ENCODE measurements around the gene MTHFD1. TPM values are rescaled to one million over a fixed set of nuclear protein-coding genes. Genes with fewer than 3 reads are reported as not detected.

The MTHFD1 gene
- total RNA-seq, 1 donor from 2014 or later, result 39.8 TPM

DNA sequence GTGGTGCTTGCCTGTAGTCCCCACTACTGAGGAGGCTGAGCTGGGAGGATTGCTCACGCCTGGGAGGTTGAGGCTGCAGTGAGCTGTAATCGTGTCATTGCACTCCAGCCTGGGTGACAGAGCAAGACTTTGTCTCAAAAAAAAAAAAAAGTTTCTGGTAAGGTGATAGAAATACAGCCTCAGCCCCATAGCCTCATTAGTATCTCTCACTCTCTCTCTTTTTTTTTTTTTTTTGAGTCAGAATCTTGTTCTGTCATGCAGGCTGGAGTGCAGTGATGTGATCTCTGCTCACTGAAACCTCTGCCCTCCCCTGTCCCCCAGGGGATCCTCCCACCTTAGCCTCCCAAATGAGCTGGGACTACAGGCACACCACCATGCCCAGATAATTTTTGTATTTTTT, 19.2 kb downstream of the MTHFD1 start:
- DNase-seq, result no peak

GRCh38 chr14:64409126-64409920, 21.2 kb downstream of the MTHFD1 start:
- no peak for DNase-seq

- DNase-seq, result no peak
These were observed 22.1 kb downstream of the MTHFD1 start for GRCh38 chr14:64410084-64410774.

GRCh38 chr14:64411001-64411400, 22.8 kb downstream of the MTHFD1 start:
- DNase-seq, result no peak

- no peak for DNase-seq
These were observed 24.1 kb downstream of the MTHFD1 start for GRCh38 chr14:64412237-64412636.

- DNase-seq, result no peak
These were observed 28.3 kb downstream of the MTHFD1 start for GRCh38 chr14:64416348-64416932.

DNA sequence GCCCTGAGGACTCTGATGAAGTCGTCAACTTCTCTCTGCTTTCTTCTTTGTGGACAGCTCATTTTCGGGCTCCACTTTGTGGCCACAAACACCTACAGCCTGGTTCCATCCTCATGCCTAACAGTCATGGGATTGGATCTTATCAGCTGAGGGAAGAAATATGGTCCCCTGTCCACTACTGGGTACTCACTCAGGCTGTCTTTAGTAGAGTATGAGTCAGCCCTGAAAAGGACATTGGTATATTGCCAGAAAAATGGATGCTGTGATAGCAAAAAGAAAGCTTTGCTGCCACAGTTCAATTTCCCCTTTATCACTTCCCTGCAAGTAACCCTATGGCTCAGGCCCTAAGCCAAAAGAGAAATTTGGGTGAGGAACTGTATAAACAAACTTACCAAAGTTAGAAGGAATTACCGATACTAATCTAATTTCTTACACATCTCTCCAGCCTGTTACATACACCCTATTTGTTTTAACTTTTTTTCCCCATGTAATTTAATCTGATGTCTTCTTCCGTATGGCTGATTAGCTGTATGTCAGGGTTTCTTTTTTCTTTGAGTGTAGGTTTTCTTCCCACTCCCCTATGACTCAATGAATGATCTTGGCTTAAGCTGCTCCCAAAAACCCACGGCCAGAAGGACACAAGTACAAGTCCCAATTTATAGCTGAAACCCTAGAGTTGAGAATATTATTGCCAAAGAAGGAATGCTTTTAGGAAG, 29.1 kb downstream of the MTHFD1 start:
- peak; percentile 8 for DNase-seq

DNA sequence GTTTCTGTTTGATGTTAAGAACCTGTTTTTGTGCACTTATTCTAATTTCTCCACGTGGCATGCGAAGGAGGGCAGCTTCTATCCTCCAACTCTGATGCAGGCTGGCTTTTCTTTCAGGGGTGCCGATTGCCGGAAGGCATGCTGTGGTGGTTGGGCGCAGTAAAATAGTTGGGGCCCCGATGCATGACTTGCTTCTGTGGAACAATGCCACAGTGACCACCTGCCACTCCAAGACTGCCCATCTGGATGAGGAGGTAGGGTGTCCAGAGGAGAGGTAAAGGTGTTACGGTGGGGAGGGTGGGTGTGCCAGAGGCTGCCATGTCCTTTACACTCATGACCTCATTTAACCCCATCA, 29.6 kb downstream of the MTHFD1 start:
- DNase-seq, result no peak

DNA sequence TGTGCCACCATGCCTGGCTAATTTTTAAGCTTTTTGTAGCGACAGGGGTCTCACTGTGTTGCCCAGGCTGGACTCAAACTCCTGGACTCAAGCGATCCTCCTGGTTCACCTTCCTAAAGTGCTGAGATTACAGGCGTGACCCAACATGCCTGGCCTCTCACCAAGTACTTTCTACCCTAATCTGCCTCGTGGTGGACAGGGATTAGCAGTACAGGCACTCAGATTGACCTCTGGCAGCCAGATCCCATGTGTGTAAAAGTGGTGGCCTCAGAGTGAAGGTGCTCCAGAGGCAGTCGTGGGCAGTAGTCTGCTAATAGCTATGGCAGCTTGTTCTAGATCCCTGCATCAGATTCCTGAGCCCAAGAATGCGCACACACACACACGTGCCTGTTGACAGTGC, 30.9 kb downstream of the MTHFD1 start:
- DNase-seq, result no peak

DNA sequence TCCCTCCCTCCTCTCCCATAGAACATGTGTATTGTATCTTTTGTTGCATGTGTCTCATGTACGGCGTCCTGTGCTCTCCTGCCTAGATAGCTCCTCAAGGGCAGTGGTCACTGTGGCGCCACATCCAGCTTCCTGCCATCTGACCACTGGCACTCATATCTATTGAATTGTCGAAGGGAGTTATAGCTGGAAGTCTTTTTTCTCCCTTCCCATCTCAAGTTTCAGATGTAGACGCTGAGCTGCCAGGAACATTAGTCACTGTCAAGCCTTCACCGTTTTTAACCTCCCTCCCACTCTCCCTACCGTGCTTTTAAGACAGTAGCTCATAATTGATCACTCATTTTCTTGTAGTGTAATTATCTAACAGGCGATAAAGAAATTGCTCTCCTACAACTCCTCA, 33.0 kb downstream of the MTHFD1 start:
- peak; percentile 32 for DNase-seq

GRCh38 chr14:64422005-64422404, 33.9 kb downstream of the MTHFD1 start:
- no peak for DNase-seq

DNA sequence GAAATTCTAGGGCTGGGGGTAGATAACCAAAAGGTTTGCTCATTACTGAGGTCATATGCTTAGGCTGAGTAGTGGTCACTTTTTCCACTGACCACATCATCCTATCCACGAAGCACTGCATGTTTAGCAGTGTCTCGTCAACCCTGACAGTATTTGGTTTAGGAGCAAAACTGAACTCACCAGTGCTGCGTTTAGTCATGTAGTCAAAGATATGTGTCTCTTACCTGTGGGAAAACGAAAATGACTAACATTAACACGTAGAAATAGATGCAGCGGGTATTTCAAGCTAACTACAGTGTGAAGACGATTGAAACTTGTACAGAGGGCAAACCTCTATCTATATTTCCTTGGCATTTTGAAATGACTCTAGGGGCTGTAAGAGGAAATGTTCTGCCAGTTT, 34.6 kb downstream of the MTHFD1 start:
- no peak for DNase-seq

DNA sequence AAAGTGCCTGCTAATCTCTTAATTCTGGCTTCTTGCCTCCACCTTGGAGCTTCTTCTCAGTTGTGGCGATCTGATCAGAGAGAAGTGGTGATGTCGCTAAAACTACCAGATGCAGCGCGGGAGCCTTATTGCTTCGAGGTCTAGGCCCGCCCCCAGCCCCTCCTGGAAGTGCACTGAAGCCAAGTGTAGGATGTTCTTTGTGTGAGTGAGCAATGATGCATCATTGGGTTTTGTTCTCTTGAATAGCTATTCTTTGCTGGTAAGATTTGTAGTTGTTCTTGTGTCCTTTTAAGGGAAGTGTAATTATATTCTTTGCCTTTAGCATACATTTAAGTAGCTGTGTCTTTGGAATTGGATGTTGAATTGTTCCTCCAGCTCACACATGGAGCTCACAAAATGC, 35.8 kb downstream of the MTHFD1 start:
- peak; percentile 19 for DNase-seq

- DNase-seq, result no peak
These were observed 46.4 kb downstream of the MTHFD1 start for GRCh38 chr14:64434528-64434927.

- DNase-seq, result peak; percentile 71
These were observed 50.2 kb downstream of the MTHFD1 start for GRCh38 chr14:64438181-64438841.

GRCh38 chr14:64439141-64439540, 51.0 kb downstream of the MTHFD1 start:
- DNase-seq, result no peak

DNA sequence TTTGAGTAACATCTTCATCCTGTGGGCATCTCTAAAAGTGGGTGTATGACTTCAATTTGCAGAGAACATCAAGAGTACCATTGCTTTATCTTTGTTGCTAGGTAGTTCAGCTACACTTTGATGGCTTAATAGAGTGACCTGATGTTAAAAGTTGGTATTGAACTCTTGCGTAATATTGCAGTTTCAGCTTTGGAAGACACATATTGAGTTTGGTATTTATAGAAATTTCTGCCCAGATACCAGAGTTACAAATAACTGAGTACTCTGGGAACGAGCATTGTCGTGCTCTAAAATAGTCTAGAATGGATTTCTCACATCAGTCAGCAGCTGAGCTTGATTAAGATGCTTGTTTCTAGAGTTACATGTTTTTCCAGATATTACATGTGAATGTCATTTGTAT, 52.3 kb downstream of the MTHFD1 start:
- no peak for DNase-seq

GRCh38 chr14:64442300-64442988, 54.3 kb downstream of the MTHFD1 start:
- no peak for DNase-seq

DNA sequence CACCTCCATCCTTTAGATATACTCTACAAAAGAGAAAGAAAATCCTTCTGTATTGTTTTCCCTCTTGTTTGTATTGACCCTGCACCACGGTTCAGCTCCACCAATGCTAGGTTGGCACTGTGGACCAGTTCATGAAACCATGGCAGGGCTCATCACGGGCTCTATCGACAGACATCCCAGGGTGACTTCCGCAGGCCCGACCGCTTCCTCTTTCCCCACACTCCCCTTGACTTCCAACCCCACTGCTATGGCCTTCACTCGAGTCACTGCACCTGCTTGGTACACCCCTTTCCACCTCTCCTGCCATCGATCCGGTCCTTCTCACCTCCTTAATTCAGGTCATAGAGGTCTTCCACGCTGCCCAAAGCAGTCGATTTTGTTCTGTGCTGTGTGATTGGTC, 56.0 kb downstream of the MTHFD1 start:
- no peak for DNase-seq

GRCh38 chr14:64444984-64445845, 57.1 kb downstream of the MTHFD1 start:
- DNase-seq, result peak; percentile 89
